NCI-H1694 treated with DMSO at 0.1 percent for 48 hours (cell line): Measurements from ENCODE around the gene PRDM15.

Experiments used
- DNase-seq: peaks from one replicate; lab custom pipeline; 2025; lab: John Stamatoyannopoulos, UW

The PRDM15 gene

DNA sequence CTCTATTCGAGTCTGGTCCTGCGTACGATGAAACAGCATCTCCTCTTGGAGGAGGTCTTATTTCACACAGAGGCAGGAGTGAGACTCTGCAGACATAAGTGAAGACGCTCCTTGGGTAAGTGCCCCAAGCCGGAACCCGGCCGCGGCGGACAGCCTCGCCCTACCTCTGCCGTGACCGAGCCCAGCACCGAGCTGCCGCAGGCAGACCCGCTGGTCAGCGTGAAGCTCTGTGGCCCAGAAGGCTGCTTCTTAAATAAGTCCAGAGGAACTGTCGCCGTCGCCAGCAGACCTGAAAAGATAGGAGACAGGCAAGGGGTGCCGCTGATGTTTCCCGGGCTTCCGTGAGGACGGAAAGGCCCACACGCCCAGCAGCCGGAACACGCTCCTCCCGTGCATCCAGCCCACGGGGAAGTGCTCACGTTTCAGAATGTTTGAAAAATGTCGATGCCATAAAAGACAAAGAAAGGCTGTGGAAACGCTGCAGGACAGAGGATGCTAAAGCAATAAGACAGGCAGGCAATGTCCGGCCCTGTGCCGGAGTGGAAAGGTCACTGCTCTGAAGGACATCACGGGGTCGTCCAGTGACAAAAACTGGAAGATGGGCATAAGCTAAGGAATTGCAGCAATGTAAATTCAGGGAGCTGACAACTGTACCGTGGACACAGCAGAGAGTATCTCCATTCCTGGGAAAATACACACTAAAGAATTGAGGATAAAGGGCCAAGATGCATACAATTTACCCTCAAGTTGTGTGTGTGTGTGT, 28.5 kb upstream of the PRDM15 start:
- DNase-seq: no peak

GRCh38 chr21:41906770-41907169, 27.6 kb upstream of the PRDM15 start:
- no peak for DNase-seq

DNA sequence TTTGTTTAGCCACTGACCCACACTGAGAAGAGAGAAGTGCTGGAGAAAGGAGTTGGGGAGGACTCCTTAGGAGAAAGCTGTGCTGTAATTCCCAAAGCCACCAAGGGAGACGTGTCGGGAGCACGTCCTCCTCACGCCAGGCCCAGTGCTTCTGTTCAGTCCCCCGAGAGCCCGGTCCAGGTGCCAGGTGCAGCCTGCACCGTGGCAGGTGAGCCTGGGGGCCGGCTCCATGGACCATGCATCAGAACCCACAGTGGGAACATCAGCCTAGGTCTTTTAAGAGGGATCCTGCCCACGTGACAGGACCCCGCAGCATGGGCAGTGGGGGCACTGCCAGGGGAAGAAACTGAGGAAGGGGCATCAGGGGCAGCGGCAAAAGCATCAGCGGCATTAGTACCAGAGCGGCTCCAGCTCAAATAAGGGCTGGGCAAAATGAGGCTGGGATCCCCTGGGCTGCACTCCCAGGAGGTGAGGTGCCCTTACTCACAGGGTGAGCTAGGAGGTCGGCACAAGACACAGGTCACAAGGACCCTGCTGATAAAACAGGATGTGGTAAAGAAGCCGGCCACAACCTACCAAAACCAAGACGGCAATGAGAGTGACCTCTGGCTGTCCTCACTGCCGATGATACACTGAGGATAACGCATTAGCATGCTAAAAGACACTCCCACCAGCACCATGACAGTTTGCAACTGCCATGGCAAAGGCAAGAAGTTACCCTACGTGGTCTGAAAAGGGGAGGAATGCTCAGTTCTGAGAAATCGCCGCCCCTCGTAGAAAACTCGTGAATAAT, 24.6 kb upstream of the PRDM15 start:
- DNase-seq: no peak

- no peak for DNase-seq
Measured at GRCh38 chr21:41902946-41903345, 23.8 kb upstream of the PRDM15 start.

- no peak for DNase-seq
Measured at GRCh38 chr21:41901782-41902181, 22.6 kb upstream of the PRDM15 start.

DNA sequence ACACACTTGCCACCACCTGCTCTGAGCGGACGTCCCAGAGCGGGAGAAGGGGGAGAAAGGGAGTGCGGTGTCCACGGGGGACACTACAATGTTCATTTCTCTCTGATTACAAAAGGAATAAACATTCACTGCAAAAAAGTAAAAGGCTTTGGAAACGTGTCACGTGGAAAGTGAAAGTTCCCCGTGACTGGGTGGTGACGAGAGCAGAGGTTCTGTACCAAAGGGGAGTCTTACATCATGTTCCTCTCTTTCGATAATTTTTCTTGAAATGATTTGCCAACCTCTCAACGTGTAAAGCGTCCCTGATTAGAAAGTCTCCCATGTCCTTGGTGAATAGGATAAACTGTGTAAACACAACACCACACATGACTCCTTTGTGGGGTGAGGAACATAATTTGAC, 22.0 kb upstream of the PRDM15 start:
- DNase-seq: no peak

- DNase-seq: no peak
Measured at GRCh38 chr21:41900401-41900800, 21.3 kb upstream of the PRDM15 start.

GRCh38 chr21:41899426-41900202, 20.5 kb upstream of the PRDM15 start:
- no peak for DNase-seq

DNA sequence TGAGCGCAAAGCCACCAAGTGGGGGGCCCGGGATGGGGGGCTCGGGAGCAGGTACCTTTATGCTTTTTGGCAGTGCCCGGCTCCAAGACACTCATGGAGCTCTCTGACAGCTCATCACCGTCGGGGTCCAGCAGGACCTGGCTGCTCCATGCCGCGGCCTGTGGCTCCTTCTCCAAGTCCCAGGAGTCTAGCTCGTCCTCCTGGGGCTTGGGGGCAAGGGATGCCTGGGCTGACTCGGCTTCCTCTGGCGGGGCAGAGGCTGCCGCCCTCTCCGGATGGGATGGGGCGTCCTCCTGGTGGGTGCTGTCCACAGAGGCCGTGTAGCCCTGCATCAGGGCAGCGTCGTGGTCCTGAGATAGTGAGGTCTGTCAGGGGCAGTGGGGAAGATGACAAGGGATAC, 19.9 kb upstream of the PRDM15 start:
- no peak for DNase-seq

- no peak for DNase-seq
Measured at GRCh38 chr21:41897700-41898099, 18.6 kb upstream of the PRDM15 start.

DNA sequence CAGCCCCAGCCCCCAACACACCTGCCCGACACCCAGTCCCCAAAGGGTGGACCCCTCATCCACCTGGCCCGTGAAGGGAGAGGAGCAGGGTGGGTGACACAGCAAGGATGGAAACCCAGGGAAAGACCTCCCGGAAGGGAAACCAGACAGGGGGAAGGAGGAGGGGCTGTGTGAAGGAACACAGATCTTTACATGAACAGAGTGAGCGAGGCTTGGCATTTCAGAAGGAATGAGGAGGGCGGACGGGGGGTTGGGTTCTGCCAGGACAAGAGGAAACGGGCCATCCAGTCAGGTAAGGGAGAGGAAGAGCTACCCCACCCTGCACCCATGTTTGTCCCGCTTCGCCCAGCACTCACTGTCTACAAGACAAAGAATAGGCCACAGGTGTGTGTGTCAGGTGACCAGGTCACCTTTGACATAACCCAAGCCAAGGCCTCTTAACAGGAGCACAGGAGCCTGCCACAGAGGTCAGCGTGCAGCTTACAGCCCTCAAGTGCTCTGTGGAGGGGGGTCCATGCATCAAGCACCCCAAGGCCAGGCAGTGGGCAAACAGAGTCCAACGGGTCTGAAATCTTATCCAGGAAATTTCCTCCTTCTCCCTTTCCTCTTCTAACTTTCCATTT, 18.0 kb upstream of the PRDM15 start:
- no peak for DNase-seq

DNA sequence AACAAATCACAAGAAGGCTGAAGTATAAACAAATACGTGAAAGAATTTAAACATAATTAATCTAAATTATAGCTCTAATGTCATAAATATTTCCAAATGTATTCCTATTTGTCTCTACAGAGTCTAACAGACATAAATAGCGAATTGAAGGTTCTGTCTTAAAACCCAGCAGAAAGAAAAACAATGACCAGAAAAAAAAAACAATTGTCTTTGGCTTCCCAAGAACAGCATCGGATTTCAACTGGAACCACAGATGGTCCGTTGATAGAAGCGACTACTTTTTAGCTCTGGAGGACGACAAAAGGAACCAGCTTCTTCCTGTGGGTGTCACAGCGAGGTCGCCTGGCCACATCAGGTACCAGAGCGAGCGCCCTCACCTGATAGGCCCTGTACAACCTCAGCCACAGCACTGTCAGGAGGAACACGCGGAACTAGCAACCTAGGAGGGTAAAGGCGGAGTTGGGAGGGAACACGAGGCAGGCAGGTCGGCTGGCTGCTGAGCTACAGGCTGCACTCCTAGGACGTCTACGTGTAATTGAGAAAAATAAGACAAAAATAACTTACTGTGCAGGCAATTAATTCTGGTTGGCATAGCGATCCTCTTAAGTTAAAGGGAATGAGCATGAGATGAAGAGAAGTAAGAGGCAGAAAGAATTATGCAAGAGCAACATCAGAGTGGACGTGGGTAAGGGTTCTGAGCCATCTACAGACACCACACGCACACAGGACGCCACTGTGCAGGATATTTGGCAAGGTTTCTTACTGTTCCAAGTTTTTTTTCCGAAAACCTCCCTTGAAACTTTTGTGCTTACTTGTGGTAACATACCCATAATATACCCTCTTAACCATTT, 16.7 kb upstream of the PRDM15 start:
- DNase-seq: no peak

- no peak for DNase-seq
Measured at GRCh38 chr21:41894922-41895557, 15.9 kb upstream of the PRDM15 start.

DNA sequence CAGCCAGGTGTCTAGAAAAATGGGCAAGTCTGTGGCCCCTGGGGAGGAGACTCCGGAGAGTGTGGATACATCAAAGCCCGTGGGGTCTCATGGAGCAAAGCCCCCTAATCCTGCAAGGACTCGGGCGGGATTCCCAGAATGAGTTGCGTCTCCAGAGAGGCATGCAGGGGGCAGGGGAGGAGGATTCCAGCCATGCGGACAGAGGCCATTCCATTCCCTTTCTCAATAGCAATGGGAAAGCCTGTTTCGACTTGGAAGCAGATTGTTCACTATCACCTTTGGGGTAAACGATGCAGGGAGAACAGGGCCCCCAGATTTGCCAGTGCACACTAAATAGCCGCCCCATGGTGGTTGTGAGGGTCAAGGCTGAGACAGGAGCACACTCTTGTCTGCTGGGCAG, 15.4 kb upstream of the PRDM15 start:
- DNase-seq: no peak

DNA sequence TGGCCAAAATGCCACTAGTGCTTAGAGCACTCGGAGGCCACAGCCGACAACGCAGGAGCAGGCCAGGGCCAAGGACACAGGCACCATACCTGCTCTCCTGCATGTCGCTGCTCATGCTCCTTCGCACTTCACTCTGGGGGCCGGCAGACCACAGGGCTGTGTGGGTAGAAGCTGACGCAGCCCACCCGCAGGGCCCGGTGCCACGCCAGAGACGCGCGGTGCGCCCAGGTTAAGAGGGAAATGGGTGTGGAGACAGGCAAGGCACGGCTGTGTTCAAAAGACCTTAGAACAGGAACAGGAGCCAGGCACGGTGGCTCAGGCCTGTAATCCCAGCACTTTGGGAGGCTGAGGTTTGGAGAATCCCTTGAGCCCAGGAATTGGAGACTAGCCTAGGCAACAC, 13.6 kb upstream of the PRDM15 start:
- DNase-seq: no peak

DNA sequence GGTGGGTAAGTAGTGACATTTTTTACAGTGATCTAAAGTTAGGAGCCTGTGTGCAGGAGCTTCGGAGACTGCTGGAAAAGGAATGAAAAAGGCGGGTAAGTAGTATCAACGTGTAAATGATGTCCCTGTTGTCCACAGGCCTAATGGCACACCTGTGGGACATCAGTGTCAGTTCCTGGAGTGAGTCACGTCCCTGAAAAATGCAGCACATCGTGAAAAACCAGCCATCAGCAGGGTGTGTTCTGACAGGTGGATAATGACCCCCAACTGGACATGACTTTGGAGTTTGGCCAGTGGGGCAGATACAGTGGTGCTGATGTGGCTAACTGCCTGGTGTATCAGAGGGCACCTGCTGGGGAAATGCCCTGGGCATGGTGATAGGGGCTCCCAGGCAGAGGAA, 12.0 kb upstream of the PRDM15 start:
- DNase-seq: no peak

GRCh38 chr21:41890355-41890754, 11.2 kb upstream of the PRDM15 start:
- DNase-seq: no peak

GRCh38 chr21:41888749-41889376, 9.7 kb upstream of the PRDM15 start:
- DNase-seq: no peak

DNA sequence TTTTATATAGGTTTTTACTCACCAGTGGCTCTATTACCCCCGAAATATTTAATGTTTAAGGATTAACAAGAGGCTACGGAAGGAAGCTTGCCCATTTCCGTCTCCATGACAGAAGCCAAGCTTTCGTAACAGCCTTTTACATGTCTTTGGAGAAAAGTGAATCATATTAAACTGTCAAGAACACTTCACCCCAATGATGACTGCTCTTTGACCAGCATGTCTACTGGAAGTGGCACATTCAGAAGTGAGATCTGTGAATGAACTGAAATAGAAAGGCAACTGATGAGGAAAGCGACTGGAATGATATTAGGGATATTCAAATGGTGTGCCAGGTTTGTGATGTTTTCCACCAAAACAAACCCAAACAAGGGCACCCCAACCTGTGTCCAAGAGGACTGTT, 8.5 kb upstream of the PRDM15 start:
- DNase-seq: no peak

- DNase-seq: no peak
Measured at GRCh38 chr21:41886328-41886727, 7.2 kb upstream of the PRDM15 start.
